SU-DHL-6 (cell line): Measurements from ENCODE around the gene MTG1.

ENCODE experiments used
- H2AFZ ChIP-seq: fragments of 200-600 bp; sonication (generic); 2 replicates; pipeline ENCODE4 v1.6.1; 2014; ENCODE audit warnings: low read depth, mild to moderate bottlenecking, moderate library complexity, mixed read lengths, antibody characterized with exemption, low read length; ENCODE audit not compliant: severe bottlenecking
- H3F3A ChIP-seq: fragments of 200-600 bp; shearing (Covaris generic); 2 replicates; pipeline ENCODE4 v1.6.0; 2016; ENCODE audit warnings: antibody characterized with exemption, mild to moderate bottlenecking; ENCODE audit not compliant: insufficient read depth
- H3K27ac ChIP-seq: fragments of 200-600 bp; sonication (generic); 2 replicates; pipeline ENCODE4 v1.5.1; 2016; ENCODE audit warnings: low read depth, mild to moderate bottlenecking, low read length, moderate library complexity, mixed read lengths
- H3K27me3 ChIP-seq: fragments of 200-600 bp; sonication (generic), shearing (Covaris generic); 2 replicates; pipeline ENCODE4 v1.6.0; 2014; ENCODE audit warnings: mild to moderate bottlenecking, low read length
- H3K36me3 ChIP-seq: fragments of 200-600 bp; sonication (generic); 2 replicates; pipeline ENCODE4 v1.6.1; 2014; ENCODE audit warnings: mild to moderate bottlenecking, low read length, mixed read lengths
- H3K4me2 ChIP-seq: fragments of 300-600, 200-600 bp; shearing (Covaris generic), sonication (generic); 2 replicates; pipeline ENCODE4 v1.6.0; 2014; ENCODE audit warnings: low read length, low read depth, mild to moderate bottlenecking; ENCODE audit not compliant: poor library complexity, severe bottlenecking
- H3K4me3 ChIP-seq: fragments of 200-600 bp; sonication (generic); 2 replicates; pipeline ENCODE4 v1.5.1; 2014; ENCODE audit warnings: antibody characterized with exemption, low read length, mild to moderate bottlenecking, mixed read lengths; ENCODE audit not compliant: insufficient read depth, poor library complexity, severe bottlenecking
- H3K79me2 ChIP-seq: fragments of 200-600 bp; sonication (generic); 2 replicates; pipeline ENCODE4 v1.6.1; 2014; ENCODE audit warnings: mild to moderate bottlenecking, low read length, moderate library complexity; ENCODE audit not compliant: insufficient read depth
- H3K9ac ChIP-seq: fragments of 200-600 bp; sonication (generic); 2 replicates; pipeline ENCODE4 v1.7.0; 2014; ENCODE audit warnings: mild to moderate bottlenecking, low read length
- H3K9me2 ChIP-seq: fragments of 200-600 bp; sonication (generic); replicated peaks from 2 replicates; pipeline ENCODE4 v1.6.1; 2014; ENCODE audit warnings: low read length; ENCODE audit not compliant: insufficient read depth
- H3K9me3 ChIP-seq: fragments of 200-600 bp; sonication (generic); 2 replicates; pipeline ENCODE4 v1.6.1; 2014; ENCODE audit warnings: low read length, mixed read lengths; ENCODE audit not compliant: insufficient read depth
- H4K20me1 ChIP-seq: fragments of 200-600 bp; sonication (generic); 2 replicates; pipeline ENCODE4 v1.6.1; 2014; ENCODE audit warnings: low read depth, mild to moderate bottlenecking, antibody characterized with exemption, low read length, moderate library complexity, mixed read lengths
- CTCF ChIP-seq: fragments of 200-600 bp; sonication (generic); IDR thresholded peaks from one replicate; pipeline ENCODE4 v1.5.1; 2017; ENCODE audit warnings: antibody characterized with exemption, mild to moderate bottlenecking, low read length, moderate library complexity; ENCODE audit not compliant: insufficient read depth, poor library complexity, severe bottlenecking
- EZH2phosphoT487 ChIP-seq: fragments of 200-600 bp; sonication (generic), shearing (Covaris generic); conservative IDR thresholded peaks from 2 replicates; pipeline ENCODE4 v1.6.1; 2018; ENCODE audit warnings: mild to moderate bottlenecking, antibody characterized with exemption, low read length, moderate library complexity, mixed read lengths

MTG1 gene

GRCh38 chr10:133362846-133363245 lies 31.1 kb upstream of the MTG1 start:
- Histone ChIP-seq H3K9ac (no peak overlapping the region), H2AFZ (no peak overlapping the region), H3F3A (no peaks in the 10 kb centered on the region), H3K79me2 (no peaks in the 10 kb centered on the region), H4K20me1 (no peaks in the 10 kb centered on the region), H3K9me2 (no peaks in the 10 kb centered on the region), H3K27me3 (no peaks in the 10 kb centered on the region), H3K4me2 (no peak overlapping the region), H3K4me3 (no peak overlapping the region), H3K36me3 (no peaks in the 10 kb centered on the region), H3K9me3 (no peaks in the 10 kb centered on the region), H3K27ac (no peak overlapping the region)
- no peak for TF ChIP-seq CTCF

GRCh38 chr10:133364645-133365431 lies 29.1 kb upstream of the MTG1 start:
- Histone ChIP-seq H2AFZ (no peak overlapping the region), H3K27me3 (no peaks in the 10 kb centered on the region), H3K9me3 (no peaks in the 10 kb centered on the region), H4K20me1 (no peaks in the 10 kb centered on the region), H3K27ac (no peak overlapping the region), H3K9me2 (no peaks in the 10 kb centered on the region), H3K9ac (no peak overlapping the region), H3F3A (no peaks in the 10 kb centered on the region), H3K4me3 (no peak overlapping the region), H3K4me2 (no peak overlapping the region), H3K79me2 (no peaks in the 10 kb centered on the region), H3K36me3 (no peaks in the 10 kb centered on the region)
- TF ChIP-seq EZH2phosphoT487 (no peak), CTCF (no peak)

GRCh38 chr10:133365461-133366129 lies 28.4 kb upstream of the MTG1 start:
- Histone ChIP-seq H3K9me3 (no peaks in the 10 kb centered on the region), H3K36me3 (no peaks in the 10 kb centered on the region), H3K27me3 (no peaks in the 10 kb centered on the region), H3K9ac (no peak overlapping the region), H2AFZ (no peak overlapping the region), H3F3A (no peaks in the 10 kb centered on the region), H3K4me3 (no peak overlapping the region), H3K79me2 (no peaks in the 10 kb centered on the region), H3K4me2 (no peak overlapping the region), H4K20me1 (no peaks in the 10 kb centered on the region), H3K27ac (no peak overlapping the region), H3K9me2 (no peaks in the 10 kb centered on the region)
- TF ChIP-seq CTCF (no peak), EZH2phosphoT487 (no peak)
